ENCODE measurements around the gene WDR5. TPM values are rescaled to one million over a fixed set of nuclear protein-coding genes. Genes with fewer than 3 reads are reported as not detected.

Gene WDR5
- total and polyA plus RNA-seq, 10 of the 15 experiments (the other 5 are each of a cell fraction or from before 2014, with no cell fraction given) = 1.4 to 43.7 (median 33.2) TPM

DNA sequence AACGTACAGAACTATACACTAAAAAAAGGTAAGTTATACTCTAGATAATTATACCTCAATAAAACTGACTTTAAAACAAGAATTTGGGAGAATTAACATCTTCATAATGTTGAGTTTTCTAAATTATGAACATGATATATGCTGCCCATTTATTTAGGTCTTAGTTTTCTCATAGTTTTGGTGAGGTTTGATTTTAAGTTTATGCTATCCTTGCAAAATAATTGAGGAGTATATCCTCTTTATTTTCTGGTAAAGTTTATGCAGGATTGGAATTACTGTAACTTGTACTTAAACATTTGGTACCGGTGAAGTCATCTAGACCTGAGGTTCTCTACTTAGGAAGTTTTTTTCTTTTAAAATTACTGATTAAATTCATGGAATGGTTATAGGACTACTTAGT, 67.3 kb downstream of the WDR5 start (continued):
- TF ChIP-seq, protein P1, sequence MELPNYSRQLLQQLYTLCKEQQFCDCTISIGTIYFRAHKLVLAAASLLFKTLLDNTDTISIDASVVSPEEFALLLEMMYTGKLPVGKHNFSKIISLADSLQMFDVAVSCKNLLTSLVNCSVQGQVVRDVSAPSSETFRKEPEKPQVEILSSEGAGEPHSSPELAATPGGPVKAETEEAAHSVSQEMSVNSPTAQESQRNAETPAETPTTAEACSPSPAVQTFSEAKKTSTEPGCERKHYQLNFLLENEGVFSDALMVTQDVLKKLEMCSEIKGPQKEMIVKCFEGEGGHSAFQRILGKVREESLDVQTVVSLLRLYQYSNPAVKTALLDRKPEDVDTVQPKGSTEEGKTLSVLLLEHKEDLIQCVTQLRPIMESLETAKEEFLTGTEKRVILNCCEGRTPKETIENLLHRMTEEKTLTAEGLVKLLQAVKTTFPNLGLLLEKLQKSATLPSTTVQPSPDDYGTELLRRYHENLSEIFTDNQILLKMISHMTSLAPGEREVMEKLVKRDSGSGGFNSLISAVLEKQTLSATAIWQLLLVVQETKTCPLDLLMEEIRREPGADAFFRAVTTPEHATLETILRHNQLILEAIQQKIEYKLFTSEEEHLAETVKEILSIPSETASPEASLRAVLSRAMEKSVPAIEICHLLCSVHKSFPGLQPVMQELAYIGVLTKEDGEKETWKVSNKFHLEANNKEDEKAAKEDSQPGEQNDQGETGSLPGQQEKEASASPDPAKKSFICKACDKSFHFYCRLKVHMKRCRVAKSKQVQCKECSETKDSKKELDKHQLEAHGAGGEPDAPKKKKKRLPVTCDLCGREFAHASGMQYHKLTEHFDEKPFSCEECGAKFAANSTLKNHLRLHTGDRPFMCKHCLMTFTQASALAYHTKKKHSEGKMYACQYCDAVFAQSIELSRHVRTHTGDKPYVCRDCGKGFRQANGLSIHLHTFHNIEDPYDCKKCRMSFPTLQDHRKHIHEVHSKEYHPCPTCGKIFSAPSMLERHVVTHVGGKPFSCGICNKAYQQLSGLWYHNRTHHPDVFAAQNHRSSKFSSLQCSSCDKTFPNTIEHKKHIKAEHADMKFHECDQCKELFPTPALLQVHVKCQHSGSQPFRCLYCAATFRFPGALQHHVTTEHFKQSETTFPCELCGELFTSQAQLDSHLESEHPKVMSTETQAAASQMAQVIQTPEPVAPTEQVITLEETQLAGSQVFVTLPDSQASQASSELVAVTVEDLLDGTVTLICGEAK (IDR thresholded peaks at IDR 0.05; ENCODE audit: borderline replicate concordance) = no peak
- TF ChIP-seq ETV6 (conservative IDR thresholded peaks at IDR 0.05 in 1 of 2, IDR thresholded peaks at IDR 0.05 in 1 of 2; ENCODE audit: borderline replicate concordance in 1 of 2, low read depth in 1 of 2) = no peak

- Histone ChIP-seq H3K79me2 (ENCODE audit: control insufficient read depth, insufficient read depth, low read length) (no peaks in the 10 kb centered on the region), H3K9me3 (replicated peaks; ENCODE audit: control insufficient read depth, insufficient read depth, low read length) (no peaks in the 10 kb centered on the region), H3K27ac (ENCODE audit: control insufficient read depth, insufficient read depth) (no peak overlapping the region), H2AFZ (ENCODE audit: control insufficient read depth, low read depth, low read length) (no peak overlapping the region), H3K4me3 (no peak overlapping the region), H3K4me2 (ENCODE audit: control insufficient read depth, insufficient read depth) (no peak overlapping the region), H3K27me3 (replicated peaks in 1 of 2; ENCODE audit: control insufficient read depth in 2 of 2, insufficient read depth in 2 of 2, low read length in 1 of 2) (peaks cover 0 to 3% of the 10 kb centered on the region in 2 experiments; a peak in 2 of 4 replicates), H3K36me3 (ENCODE audit: control insufficient read depth in 2 of 2, insufficient read depth in 2 of 2, low read length in 1 of 2) (no peaks in the 10 kb centered on the region), H4K20me1 (ENCODE audit: control insufficient read depth, insufficient read depth) (no peaks in the 10 kb centered on the region), H3K9ac (ENCODE audit: control insufficient read depth, insufficient read depth, low read length) (no peak overlapping the region), H3K4me1 (ENCODE audit: control insufficient read depth, insufficient read depth, low read length) (no peaks in the 10 kb centered on the region)
- ChIA-PET SMC1A (ENCODE audit: uncharacterized antibody, unreplicated experiment) (no interaction called here), POLR2A (no interaction called here), CTCF (no interaction called here), RAD21 (ENCODE audit: unreplicated experiment) (no interaction called here)
- FAIRE-seq (no peak), DNase-seq (ENCODE audit: low read depth, low spot score) (no peak), ATAC-seq (no peak)
- no TSS peak for BruUV-seq (replicated peaks)
- WGBS (ENCODE audit: insufficient coverage, insufficient replicate concordance, low lambda C conversion rate, missing lambda C conversion rate) = 58% methylated on average over 1 of the region's 1 CpG
- intact Hi-C loops (cut with micrococcal nuclease; ENCODE audit: unreplicated experiment) = no loop called here
- in situ Hi-C loops (cut with MboI) = no loop called here
- no peak for TF ChIP-seq PAX8 (IDR thresholded peaks at IDR 0.05)
- TF ChIP-seq E2F4 (IDR thresholded peaks at IDR 0.05; ENCODE audit: low read depth, low read length) = no peak
- no peak for TF ChIP-seq POU2F2 (IDR thresholded peaks at IDR 0.05; ENCODE audit: borderline replicate concordance, low read depth, low read length)
- no peak for TF ChIP-seq RELA (IDR thresholded peaks at IDR 0.05; ENCODE audit: borderline replicate concordance, partially characterized antibody)
- no peak for TF ChIP-seq SPI1 (IDR thresholded peaks at IDR 0.05; ENCODE audit: borderline replicate concordance, insufficient read depth, low read depth, low read length)
- TF ChIP-seq PAX5 (IDR thresholded peaks at IDR 0.05; ENCODE audit: borderline replicate concordance, low read depth, low read length) = no peak
- no peak for TF ChIP-seq STAT1 (conservative IDR thresholded peaks at IDR 0.05)
- TF ChIP-seq, protein P2, sequence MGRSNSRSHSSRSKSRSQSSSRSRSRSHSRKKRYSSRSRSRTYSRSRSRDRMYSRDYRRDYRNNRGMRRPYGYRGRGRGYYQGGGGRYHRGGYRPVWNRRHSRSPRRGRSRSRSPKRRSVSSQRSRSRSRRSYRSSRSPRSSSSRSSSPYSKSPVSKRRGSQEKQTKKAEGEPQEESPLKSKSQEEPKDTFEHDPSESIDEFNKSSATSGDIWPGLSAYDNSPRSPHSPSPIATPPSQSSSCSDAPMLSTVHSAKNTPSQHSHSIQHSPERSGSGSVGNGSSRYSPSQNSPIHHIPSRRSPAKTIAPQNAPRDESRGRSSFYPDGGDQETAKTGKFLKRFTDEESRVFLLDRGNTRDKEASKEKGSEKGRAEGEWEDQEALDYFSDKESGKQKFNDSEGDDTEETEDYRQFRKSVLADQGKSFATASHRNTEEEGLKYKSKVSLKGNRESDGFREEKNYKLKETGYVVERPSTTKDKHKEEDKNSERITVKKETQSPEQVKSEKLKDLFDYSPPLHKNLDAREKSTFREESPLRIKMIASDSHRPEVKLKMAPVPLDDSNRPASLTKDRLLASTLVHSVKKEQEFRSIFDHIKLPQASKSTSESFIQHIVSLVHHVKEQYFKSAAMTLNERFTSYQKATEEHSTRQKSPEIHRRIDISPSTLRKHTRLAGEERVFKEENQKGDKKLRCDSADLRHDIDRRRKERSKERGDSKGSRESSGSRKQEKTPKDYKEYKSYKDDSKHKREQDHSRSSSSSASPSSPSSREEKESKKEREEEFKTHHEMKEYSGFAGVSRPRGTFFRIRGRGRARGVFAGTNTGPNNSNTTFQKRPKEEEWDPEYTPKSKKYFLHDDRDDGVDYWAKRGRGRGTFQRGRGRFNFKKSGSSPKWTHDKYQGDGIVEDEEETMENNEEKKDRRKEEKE (IDR thresholded peaks at IDR 0.05) = no peak
- TF ChIP-seq RAD51 (IDR thresholded peaks at IDR 0.05) = no peak
- TF ChIP-seq IKZF1 (conservative IDR thresholded peaks at IDR 0.05) = no peak
- no peak for TF ChIP-seq SUZ12 (IDR thresholded peaks at IDR 0.05; ENCODE audit: unreplicated experiment)
- TF ChIP-seq RCOR1 (conservative IDR thresholded peaks at IDR 0.05; ENCODE audit: low read depth, low read length) = no peak
- TF ChIP-seq EED (IDR thresholded peaks at IDR 0.05; ENCODE audit: low read depth) = no peak
Observed at GRCh38 chr9:134204041-134204440, 68.2 kb downstream of the WDR5 start.

Measured in GM12878 (cell line).